Measurements from ENCODE around the gene KRT31.
"Not testable (repeated sequence)": the region's sequence is repeated elsewhere in the genome, so short reads cannot be mapped to it uniquely, and the experiment has no call there.

Gene KRT31

GRCh38 chr17:41393294-41393693, 4.1 kb downstream of the KRT31 start:
- FAIRE-seq (no peak), DNase-seq (ENCODE audit: extremely low spot score, insufficient read length, low read depth) (no peak)

- DNase-seq (ENCODE audit: extremely low spot score, insufficient read length, low read depth): no peak
- no peak for FAIRE-seq
Measured at GRCh38 chr17:41392278-41392677, 5.1 kb downstream of the KRT31 start.

GRCh38 chr17:41391535-41391934, 5.9 kb downstream of the KRT31 start:
- DNase-seq (ENCODE audit: extremely low spot score, insufficient read length, low read depth) (no peak), FAIRE-seq (no peak)

- FAIRE-seq: no peak
- no peak for DNase-seq (ENCODE audit: extremely low spot score, insufficient read length, low read depth)
Measured at GRCh38 chr17:41390411-41390938, 6.9 kb downstream of the KRT31 start.

- no peak for DNase-seq (ENCODE audit: extremely low spot score, insufficient read length, low read depth)
- no peak for FAIRE-seq
Measured at GRCh38 chr17:41387670-41388069, 9.7 kb downstream of the KRT31 start.

- DNase-seq (ENCODE audit: extremely low spot score, insufficient read length, low read depth) (no peak), FAIRE-seq (no peak)
Measured at GRCh38 chr17:41386227-41386626, 11.2 kb downstream of the KRT31 start.

GRCh38 chr17:41383690-41384089, 13.7 kb downstream of the KRT31 start:
- FAIRE-seq: no peak
- DNase-seq (ENCODE audit: extremely low spot score, insufficient read length, low read depth): no peak

- FAIRE-seq: no peak
Measured at GRCh38 chr17:41382394-41382793, 15.0 kb downstream of the KRT31 start.

GRCh38 chr17:41381943-41382342, 15.5 kb downstream of the KRT31 start, which contains the start of gene KRT34:
KRT34 (minus strand) TSS chr17:41382306; CDS start chr17:41382246, 60 bp downstream.
- DNase-seq (ENCODE audit: extremely low spot score, insufficient read length, low read depth); FAIRE-seq: not testable (repeated sequence)

More at GRCh38 chr17:41382394-41382793, 15.0 kb downstream of the KRT31 start:
- DNase-seq (ENCODE audit: extremely low spot score, insufficient read length, low read depth): no peak

GRCh38 chr17:41380091-41380490, 17.3 kb downstream of the KRT31 start:
- DNase-seq (ENCODE audit: extremely low spot score, insufficient read length, low read depth); FAIRE-seq: not testable (repeated sequence)

GRCh38 chr17:41377546-41377945, 19.9 kb downstream of the KRT31 start:
- DNase-seq (ENCODE audit: extremely low spot score, insufficient read length, low read depth) (no peak), FAIRE-seq (no peak)

GRCh38 chr17:41369713-41370112, 27.7 kb downstream of the KRT31 start, which contains the start of gene KRT33B:
KRT33B (minus strand) TSS chr17:41369813; CDS start chr17:41369750, 63 bp downstream.
- FAIRE-seq (no peak), DNase-seq (ENCODE audit: extremely low spot score, insufficient read length, low read depth) (no peak)

GRCh38 chr17:41369023-41369422, 28.4 kb downstream of the KRT31 start:
- FAIRE-seq: no peak
- no peak for DNase-seq (ENCODE audit: extremely low spot score, insufficient read length, low read depth)

GRCh38 chr17:41367426-41368075, 29.9 kb downstream of the KRT31 start:
- no peak for FAIRE-seq

GRCh38 chr17:41366070-41366469, 31.3 kb downstream of the KRT31 start:
- FAIRE-seq (no peak), DNase-seq (ENCODE audit: extremely low spot score, insufficient read length, low read depth) (no peak)

More at GRCh38 chr17:41367426-41368075, 29.9 kb downstream of the KRT31 start:
- no peak for DNase-seq (ENCODE audit: extremely low spot score, insufficient read length, low read depth)

- no peak for DNase-seq (ENCODE audit: extremely low spot score, insufficient read length, low read depth)
- FAIRE-seq: no peak
Measured at GRCh38 chr17:41363881-41364280, 33.5 kb downstream of the KRT31 start.

- no peak for DNase-seq (ENCODE audit: extremely low spot score, insufficient read length, low read depth)
- FAIRE-seq: no peak
Measured at GRCh38 chr17:41360296-41360995, 37.0 kb downstream of the KRT31 start.

GRCh38 chr17:41354536-41354935, 42.9 kb downstream of the KRT31 start:
- no peak for DNase-seq (ENCODE audit: extremely low spot score, insufficient read length, low read depth)
- no peak for FAIRE-seq

GRCh38 chr17:41352597-41353366, 44.6 kb downstream of the KRT31 start:
- peak; percentile 21 for FAIRE-seq
- DNase-seq (ENCODE audit: extremely low spot score, insufficient read length, low read depth): no peak

- FAIRE-seq (no peak), DNase-seq (ENCODE audit: extremely low spot score, insufficient read length, low read depth) (no peak)
Measured at GRCh38 chr17:41351177-41351576, 46.2 kb downstream of the KRT31 start.

Measured in GM18507 (cell line).